ENCODE measurements around the gene SDF4. TPM values are rescaled to one million over a fixed set of nuclear protein-coding genes. Genes with fewer than 3 reads are reported as not detected.

Gene SDF4
- total and polyA plus RNA-seq, 2 of the 13 experiments (the other 11 are each of a cell fraction or from before 2014, with no cell fraction given): 80.8 to 107 TPM

- FAIRE-seq: no peak
- no peaks in the 10 kb centered on the region for H4K20me1 ChIP-seq (ENCODE audit: insufficient read depth, low read length)
- H3K79me2 ChIP-seq (ENCODE audit: insufficient read depth, low read length): no peaks in the 10 kb centered on the region
- intact Hi-C loops (cut with micrococcal nuclease; ENCODE audit: unreplicated experiment): no loop called here
- no peaks in the 10 kb centered on the region for H3K36me3 ChIP-seq (replicated peaks in 1 of 2; ENCODE audit: control insufficient read depth in 1 of 2, insufficient read depth in 2 of 2, low read length in 2 of 2)
- CTCF ChIA-PET (ENCODE audit: low intra/inter-chr PET ratio, low total read pairs): no interaction called here
- no peak for DNase-seq (ENCODE audit: low spot score)
- in situ Hi-C loops (cut with HindIII; ENCODE audit: extremely low pct_ligation_motif_present, low pct_unique_long_range_greater_than_20kb): no loop called here
- no peak overlapping the region for H2AFZ ChIP-seq (ENCODE audit: low read length)
- H3K4me1 ChIP-seq (ENCODE audit: insufficient read depth, low read length): peaks cover 15% of the 10 kb centered on the region
- no peaks in the 10 kb centered on the region for H3K9me3 ChIP-seq (ENCODE audit: low read length)
- no peak overlapping the region for H3K9ac ChIP-seq (ENCODE audit: insufficient read depth, low read depth, low read length)
- ATAC-seq: no peak
- H3K4me2 ChIP-seq (ENCODE audit: low read depth, low read length): no peak overlapping the region
- no peak overlapping the region for H3K27ac ChIP-seq (ENCODE audit: extremely low read length, insufficient read depth, low read length)
- POLR2A ChIA-PET: no interaction called here
- WGBS (ENCODE audit: low lambda C conversion rate): 90% methylated on average over 5 of the region's 45 CpGs
- H3K27me3 ChIP-seq (ENCODE audit: control insufficient read depth in 1 of 2, insufficient read depth in 2 of 2, low read length in 2 of 2): no peaks in the 10 kb centered on the region
- BruUV-seq (replicated peaks): no TSS peak
- H3K4me3 ChIP-seq (replicated peaks in 1 of 3; ENCODE audit: insufficient read depth in 1 of 3, low read depth in 2 of 3, low read length in 3 of 3): no peak overlapping the region
- peak; percentile 20 for TF ChIP-seq AGO1 (IDR thresholded peaks at IDR 0.05; ENCODE audit: low read depth, low read length, poor library complexity, severe bottlenecking)
- no peak for TF ChIP-seq ZNF10 (CRISPR knock-in tag; IDR thresholded peaks at IDR 0.05; ENCODE audit: borderline replicate concordance, low read depth)
- no peak for TF ChIP-seq ETS1 (CRISPR knock-in tag; IDR thresholded peaks at IDR 0.05)
- no peak for TF ChIP-seq SOX6 (IDR thresholded peaks at IDR 0.05)
- TF ChIP-seq SOX6 (CRISPR knock-in tag; IDR thresholded peaks at IDR 0.05): no peak
- no peak for TF ChIP-seq IKZF1 (IDR thresholded peaks at IDR 0.05)
- no peak for TF ChIP-seq TCF12 (IDR thresholded peaks at IDR 0.05)
- no peak for TF ChIP-seq TCF12 (CRISPR knock-in tag; IDR thresholded peaks at IDR 0.05)
- no peak for TF ChIP-seq PLSCR1 (CRISPR knock-in tag; IDR thresholded peaks at IDR 0.05; ENCODE audit: borderline replicate concordance)
- 0 out of 2 replicates have a peak, but pooled peaks have one; percentile 28 for TF ChIP-seq RBFOX2 (IDR thresholded peaks at IDR 0.05; ENCODE audit: low read depth, low read length)
- TF ChIP-seq IKZF4 (CRISPR knock-in tag; IDR thresholded peaks at IDR 0.05; ENCODE audit: borderline replicate concordance, low read depth, not compliant biosample characterization): no peak
- TF ChIP-seq ZNF142 (CRISPR knock-in tag; IDR thresholded peaks at IDR 0.05): no peak
These were observed 14.2 kb upstream of the SDF4 start for GRCh38 chr1:1245817-1246576.
